GM19372 (cell line): Measurements from ENCODE around the gene GATM.
"Not testable (repeated sequence)": the region's sequence is repeated elsewhere in the genome, so short reads cannot be mapped to it uniquely, and the experiment has no call there.

Experiments
- ATAC-seq: cut with Tn5 transposase; IDR thresholded peaks from one replicate; pipeline ENCODE4 v1.9.1; 2021; ENCODE audit warnings: mild to moderate bottlenecking, low read depth, moderate library complexity; ENCODE audit not compliant: unreplicated experiment

Gene GATM

GRCh38 chr15:45314960-45315359 is 63.4 kb downstream of the GATM start:
- ATAC-seq: no peak

DNA sequence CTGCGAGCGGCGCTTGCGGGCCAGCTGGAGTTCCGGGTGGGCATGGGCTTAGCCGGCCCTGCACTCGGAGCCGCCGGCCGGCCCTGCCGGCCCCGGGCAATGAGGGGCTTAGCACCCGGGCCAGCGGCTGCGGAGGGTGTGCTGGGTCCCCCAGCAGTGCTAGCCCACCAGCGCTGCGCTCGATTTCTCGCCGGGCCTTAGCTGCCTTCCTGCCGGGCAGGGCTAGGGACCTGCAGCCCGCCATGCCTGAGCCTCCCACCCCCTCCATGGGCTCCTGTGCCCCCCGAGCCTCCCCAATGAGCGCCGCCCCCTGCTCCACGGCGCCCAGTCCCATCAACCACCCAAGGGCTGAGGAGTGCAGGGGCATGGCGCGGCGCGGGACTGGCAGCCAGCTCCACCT is 64.2 kb downstream of the GATM start:
- not testable (repeated sequence) for ATAC-seq
